GM18508 (cell line): ENCODE results near the gene USP15.

Source experiments
- ATAC-seq: cut with Tn5 transposase; IDR thresholded peaks from one replicate; pipeline ENCODE4 v1.9.1; 2021; ENCODE audit warnings: moderate number of reproducible peaks; ENCODE audit not compliant: insufficient read depth, unreplicated experiment

USP15 gene

DNA sequence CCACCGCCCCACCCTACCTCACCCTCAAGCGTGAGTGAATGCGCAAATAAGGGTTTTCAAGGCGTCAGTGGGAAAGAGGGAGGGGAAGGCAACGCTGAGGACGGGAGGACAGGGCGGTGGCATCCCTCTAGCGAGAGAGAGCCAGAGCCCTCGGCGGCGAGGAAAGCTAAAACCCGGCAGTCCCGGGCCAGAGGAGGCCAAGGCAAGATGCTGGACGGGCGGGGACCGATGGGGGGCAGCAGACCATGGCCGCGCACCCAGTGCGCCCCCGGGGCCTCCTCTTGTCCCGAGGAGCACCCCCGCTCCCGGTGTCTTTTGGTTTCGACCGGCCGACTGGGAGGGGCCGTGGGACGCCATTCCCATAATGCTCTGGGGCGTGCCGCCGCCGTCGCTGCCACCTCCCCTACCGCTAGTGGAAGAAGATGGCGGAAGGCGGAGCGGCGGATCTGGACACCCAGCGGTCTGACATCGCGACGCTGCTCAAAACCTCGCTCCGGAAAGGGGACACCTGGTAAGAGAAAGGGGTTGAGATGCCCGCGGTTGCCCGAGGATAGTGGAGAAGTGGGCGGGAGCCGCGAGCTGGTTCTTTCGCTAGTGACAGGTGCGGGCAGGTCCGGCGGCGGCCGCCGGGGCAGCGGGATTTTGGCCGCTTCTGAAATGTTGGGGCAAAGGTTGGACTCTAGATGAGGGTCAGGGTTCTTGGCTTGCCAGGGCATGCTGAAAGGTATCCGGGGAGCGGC is at the start of gene USP15:
USP15 (plus strand) TSS at position 412 of the 740 bp plus-strand sequence; CDS start at position 423, 11 bp downstream.
- peak; percentile 62 for ATAC-seq

DNA sequence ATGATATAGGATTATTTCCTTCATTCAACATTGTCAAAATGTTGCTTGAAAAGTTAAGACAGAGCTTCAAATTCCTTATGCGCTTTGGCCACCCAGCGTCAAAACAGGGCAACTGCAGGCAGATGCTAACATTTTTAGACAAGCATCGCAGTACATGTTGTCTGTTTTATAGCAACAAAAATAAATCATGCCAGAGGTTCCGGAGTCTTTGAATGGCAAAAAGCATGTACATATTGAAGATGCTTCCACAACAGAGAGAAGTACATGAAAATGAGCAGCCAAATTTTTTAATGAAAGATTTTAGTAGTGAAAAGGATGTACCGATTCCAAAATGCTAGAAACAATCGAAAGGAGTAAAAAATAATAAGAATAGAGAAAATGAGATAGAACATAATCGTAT is 49.8 kb upstream of the USP15 start:
- peak; percentile 87 for ATAC-seq

DNA sequence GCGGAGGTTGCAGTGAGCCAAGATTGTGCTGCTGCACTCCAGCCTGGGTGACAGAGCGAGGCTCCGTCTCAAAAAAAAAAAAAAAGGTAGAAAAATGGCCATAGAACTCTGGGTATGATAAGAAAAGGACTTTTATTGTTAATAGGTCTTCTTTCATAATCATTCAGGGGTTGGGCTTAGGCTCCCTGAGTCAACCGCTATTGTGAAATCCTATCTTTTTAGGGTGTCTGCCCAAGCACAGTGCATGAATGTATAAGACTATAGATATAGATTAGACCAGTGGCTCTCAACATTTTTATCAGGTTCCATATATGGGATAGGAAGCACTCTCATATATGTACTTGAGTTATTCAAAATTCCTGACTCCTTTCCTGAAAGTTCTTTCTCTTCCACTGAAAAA is 48.7 kb upstream of the USP15 start:
- no peak for ATAC-seq

DNA sequence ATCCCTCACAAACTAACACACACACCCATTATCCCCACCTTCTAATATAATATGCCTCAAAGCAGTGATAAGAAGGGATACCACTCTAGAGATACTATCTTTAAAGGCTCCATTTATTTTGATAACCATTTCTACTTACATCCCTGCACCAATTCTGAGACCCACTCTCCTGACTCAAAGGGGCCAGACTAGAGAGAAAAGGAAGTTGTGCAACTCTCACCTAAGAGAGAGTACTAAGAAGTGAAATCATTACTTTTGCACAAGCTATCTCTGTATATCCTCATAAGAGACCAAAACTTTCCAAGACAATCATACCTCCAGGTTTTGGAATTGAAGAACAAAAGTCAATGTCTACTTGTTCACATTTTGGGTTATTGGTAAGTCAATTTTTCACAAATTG is 45.4 kb upstream of the USP15 start:
- ATAC-seq = no peak

DNA sequence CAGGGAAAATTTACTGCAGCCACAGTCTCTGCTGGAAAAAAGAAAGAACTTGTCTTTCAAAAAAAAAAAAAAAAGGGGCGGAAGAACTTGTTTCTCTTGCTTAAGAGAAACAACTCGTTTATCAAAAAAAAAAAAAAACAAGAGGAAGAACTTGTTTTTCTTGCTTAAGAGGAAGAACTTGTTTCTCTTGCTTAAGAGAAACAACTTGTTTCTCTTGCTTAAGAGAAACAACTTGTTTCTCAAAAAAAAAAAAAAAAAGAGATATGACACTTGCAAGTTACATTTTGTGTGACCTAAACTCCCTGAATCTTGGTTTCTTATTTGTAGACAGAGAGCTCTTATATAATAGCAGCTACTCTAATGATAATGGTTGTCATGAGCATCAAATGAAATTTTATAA is 44.7 kb upstream of the USP15 start:
- ATAC-seq = no peak

DNA sequence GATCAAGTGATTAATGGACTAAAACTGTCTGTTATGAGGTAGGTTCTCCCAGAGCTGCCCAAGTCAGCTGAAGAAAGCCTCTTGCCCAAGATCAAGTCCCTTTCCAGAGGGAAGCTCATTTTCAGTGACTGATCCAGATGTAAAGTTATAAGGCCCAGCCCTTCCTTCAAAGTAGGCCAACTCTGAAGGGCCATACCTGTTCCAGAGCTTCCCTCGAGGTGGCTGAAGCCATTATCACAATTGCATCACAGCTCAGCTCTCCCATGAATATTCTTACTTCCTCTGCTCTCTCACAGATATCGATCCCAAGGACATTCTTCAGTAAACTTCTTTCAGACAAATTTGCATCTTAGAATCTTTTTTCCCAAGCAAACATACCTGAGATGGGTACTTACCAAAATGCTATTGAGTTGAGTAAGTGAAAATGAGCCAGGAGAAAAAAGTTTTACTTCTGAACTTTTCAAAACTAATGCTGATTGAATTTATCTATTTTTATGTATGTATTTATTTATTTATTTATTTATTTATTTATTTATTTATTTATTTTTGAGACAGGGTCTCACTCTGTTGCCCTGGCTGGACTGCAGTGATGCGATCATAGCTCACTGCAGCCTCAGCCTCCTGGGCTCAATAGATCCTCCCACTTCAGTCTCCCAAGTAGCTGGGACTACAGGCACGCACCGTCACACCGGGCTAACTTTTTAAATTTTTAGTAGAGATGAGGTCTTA is 42.6 kb upstream of the USP15 start:
- no peak for ATAC-seq

DNA sequence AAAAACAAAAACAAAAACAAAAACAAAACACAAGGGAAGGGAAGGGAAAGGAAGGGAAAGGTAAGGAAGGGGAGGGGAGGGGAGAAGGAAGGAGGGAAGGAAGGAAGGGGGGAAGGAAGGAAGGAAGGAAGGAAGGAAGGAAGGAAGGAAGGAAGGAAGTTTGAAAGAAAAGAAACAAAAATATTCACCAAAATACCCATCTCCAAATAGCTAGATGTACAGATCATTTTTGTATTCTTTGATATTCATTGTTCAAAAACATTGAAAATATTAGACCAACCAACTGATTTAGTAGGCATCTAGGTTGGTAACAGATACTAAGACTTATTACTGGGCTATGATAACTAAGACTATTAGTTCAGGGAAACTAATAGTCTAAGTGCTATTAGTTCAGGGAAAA is 39.1 kb upstream of the USP15 start:
- ATAC-seq = no peak

DNA sequence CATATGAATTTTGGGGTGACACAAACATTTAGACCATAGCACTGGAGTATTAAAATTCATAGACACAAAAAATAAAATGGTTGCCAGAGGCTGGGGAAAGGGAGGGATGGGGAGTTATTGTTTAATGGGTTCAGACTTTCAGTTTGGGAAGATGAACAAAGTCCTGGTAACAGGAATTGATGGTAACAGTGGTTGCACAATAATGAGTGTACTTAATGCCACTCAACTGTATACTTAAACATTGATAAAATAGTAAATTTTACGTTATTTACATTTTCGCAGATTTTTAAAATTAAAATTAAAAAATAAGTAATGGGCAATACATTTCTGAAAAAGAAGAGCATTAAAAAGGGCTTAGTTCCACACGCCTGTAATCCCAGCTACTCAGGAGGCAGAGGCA is 35.6 kb upstream of the USP15 start:
- no peak for ATAC-seq

DNA sequence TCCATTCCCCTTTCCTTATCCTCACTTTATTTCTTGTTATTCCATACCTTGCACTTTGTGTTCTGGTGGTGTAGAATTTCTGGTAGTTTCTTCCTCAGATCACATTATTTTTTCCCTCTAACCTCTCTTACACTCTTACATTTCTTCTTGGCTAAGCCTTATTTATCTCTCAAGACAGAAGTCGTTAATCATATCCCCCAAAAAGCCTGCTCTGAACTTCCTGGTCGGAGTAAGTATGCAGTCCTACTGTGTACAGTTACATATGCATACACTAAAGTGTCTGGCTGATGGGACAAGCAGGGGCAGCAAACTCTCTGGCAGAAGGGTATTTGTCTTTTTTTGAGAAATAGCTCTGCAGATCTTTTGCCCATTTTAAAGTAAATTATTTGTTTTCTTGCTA is 33.1 kb upstream of the USP15 start:
- ATAC-seq = no peak

DNA sequence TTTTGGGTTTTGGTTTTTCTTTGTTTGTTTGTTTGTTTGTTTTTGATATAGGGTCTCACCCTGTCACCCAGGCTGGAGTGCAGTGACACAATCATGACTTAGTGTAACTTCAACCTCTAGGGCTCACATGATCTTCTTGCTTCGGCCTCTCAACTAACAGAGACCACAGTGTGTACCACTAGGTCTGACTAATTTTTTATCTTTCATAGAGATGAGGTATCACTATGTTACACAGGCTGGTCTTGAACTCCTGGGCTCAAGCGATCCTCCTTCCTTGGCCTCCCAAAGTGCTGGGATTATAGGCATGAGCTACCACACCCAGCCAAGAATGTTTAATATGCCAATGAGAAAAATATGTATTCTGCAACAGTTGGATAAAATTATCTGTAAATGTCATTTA is 29.6 kb upstream of the USP15 start:
- no peak for ATAC-seq

DNA sequence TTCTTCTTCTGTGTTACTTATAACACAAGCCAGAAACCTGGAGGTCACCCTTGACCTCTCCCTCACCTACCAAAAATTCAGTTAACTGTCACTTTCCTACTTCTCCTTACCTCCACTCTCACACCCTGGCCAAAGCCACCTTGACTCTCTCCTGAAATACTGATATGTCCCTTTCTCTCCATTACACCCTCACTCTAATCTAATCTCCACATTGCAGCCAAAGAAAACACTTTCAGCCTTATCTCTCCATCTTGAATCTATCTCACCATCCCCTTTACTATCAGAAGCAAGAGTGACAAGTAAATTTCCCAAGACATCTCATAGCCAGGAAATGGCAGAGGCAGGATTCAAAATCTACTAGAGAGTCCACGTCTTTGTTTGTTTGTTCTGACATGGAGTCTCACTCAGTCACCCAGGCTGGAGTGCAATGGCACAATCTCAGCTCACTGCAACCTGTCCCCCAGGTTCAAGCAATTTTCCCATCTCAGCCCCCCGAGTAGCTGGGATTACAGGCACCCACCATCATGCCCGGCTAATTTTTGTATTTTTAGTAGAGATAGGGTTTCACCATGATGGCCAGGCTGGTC is 28.0 kb upstream of the USP15 start:
- ATAC-seq = no peak

DNA sequence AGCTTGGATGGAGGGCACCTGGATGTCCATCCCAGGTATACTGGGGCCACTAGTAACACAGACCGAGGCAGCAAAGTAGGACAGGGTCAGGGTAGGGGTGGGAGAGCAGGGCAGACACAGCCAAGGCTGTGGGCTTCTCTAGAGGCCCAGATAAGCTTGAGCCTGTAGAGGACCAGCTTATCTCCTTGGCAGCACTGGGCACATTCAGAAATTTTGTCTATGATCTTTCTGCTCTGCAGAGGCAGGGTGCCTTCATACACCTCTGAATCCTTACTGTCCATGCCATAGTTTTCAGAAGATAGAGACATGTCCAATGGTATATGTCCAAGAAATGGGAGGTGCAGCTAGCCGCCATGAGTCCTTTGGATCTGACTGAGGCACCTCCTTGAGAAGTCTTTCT is 26.4 kb upstream of the USP15 start:
- ATAC-seq = no peak

DNA sequence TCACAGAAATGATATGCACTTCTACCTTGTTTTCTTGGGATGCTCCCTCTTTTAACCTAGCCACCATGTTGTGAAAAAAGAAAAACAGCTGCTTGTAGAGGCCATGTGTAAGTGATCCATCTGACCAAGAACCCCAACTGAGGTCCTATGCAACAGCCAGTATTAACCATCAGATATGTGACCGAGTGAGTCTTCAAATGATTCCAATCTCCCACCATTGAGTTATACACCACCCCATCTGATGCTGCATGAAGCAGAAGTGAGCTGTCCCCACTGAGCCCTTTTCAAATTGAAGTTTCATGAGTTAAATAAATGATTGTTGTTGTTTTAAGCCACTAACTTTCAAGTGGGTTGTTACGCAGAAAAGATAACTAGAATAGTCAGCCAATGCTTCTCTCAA is 20.6 kb upstream of the USP15 start:
- no peak for ATAC-seq

DNA sequence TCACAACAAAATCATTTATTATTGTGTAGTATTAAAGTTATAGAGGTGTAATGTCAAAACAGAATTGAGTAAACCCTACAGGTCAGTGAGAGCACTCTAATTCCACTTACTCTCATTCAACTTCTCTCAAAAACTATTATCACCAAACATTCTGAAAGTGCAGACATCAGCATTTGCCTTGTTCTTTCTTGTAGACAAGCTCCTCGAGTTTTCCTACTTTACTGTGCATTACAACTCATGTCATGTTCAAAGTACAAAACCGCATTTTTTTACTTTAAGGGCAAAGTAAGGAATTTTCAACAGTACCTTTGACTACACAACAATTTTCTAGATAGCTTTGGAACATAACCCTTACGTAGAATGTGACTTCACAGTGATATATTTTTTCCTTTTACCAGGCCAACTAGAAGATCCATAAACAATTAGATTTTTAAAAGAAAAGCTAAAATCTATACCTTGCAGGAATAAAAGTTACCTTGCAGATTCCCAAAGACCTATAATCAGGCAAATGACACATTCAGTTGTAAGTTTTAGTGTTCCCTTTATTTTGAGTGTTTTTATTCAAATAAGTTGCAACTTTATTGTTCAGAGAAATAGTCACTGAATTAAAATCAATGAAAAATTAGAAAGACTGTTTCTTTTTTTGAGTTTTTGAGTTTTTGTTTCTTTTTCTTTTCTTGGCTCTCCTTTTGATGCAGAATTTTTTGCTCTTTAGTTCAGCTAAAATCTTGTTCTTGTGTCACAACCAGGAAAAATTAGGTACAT is 12.7 kb upstream of the USP15 start:
- ATAC-seq = no peak

DNA sequence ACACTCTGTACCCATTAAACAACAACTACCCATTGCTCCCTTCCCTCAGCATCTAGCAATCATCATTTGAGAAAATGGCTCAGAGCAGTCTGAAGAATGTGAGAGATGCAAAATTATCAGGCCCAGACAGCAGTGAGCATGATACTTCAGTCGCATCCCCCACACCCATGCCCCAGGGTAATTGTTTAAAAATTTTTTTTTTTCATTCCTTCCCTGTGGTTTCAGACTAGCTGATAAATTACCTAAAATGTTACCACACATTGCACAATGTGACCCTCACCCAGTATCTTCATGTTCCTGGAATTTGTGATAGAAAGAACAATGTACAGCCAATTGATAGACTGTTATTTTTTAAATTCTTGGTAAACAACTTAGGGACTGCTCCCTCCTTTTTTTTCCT is 11.3 kb upstream of the USP15 start:
- ATAC-seq = no peak

DNA sequence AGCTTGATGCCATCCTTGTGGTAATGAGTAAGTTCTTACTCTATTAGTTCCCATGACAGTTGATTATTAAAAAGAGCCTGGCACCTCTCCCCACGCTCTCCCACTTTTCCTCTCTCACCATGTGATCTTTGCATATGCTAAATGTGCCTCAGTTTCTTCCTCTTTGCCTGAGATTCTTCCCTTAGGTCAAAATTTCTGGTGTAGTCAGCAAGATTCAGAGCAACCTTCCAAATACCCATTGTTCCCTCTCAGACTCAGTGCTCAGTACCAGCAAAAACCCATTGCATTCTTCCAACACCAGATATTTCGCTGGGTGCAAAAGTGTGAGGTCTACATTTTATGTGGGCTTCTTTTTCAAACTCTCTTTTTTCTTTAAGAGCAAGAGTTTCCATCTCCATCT is 10.8 kb upstream of the USP15 start:
- no peak for ATAC-seq

DNA sequence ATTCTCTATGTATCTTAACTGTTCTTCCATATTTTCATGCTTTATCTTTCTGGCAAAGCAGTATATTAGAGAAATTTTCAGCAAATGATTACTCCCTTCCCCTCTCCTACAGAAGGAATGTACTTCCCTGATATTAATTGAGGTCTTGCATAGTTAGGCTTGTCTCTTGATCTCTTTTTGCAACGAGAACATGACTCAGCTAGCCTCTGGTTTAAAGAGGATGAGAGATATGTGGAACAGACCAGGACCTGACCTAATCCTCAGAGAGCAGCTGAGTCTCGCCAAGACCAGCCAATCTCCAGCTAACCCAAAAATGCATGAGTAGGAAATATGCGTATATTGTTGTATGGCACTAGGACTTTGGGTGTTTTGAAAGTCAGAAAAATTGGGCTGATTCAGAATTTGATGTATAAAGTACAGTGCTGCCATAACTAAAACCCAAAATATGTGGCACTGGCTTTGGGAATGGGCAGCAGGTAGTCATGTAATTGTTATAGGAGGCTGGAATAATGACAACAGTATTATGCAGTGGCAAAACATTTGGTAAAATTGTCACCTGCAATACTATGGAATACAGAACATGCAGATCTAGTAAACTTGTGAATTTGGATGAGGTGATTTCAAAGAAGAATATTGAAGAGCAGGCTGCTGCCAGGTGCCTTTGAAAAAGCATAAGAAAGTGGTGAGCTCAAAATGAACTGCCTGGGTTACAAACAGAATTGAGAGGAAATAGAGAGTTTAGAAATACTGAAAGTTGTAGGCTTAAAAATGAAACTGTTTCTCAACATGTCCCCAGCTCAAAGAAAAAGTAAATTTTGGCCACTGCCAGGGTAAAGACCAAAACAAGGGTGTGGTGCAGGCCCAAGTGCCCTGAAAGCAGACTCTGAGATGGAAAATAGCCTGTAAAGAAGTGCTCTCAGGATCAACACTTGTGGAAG is 9.3 kb upstream of the USP15 start:
- peak; percentile 85 for ATAC-seq

DNA sequence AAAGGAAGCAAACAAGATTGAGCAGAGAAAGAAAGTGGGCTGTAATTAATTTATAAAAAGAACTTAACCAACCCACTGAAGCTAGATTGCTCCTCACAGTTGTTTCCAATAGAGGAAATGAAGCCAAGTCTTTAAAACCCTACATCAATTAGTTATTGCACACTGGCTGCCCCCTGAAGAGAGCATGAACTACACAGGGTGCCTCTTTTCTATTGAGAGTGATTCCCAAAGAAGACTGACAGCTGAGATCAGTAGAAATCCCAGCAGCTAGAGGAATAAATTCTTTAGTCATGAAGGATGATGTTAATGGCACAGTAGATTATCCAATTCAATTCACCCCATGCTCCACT is 8.6 kb upstream of the USP15 start:
- ATAC-seq = no peak

DNA sequence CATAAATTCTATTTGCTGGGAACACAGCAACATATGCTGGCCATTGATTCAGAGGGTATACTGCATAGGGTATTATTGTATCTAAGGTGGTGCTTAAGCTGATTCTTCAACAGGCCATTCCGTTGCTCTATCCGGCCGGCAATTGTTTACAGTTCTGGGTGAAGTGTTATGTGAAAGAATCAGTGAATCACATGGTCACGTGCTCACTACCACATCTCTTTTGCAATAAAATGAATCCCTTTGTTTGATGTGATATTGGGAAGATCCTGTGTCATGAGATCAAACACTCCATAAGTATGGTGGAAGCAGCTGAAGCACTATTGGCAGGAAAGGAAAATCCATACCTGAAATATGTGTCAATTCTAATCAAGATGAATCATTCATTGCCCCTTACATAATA is 7.6 kb upstream of the USP15 start:
- ATAC-seq = no peak

DNA sequence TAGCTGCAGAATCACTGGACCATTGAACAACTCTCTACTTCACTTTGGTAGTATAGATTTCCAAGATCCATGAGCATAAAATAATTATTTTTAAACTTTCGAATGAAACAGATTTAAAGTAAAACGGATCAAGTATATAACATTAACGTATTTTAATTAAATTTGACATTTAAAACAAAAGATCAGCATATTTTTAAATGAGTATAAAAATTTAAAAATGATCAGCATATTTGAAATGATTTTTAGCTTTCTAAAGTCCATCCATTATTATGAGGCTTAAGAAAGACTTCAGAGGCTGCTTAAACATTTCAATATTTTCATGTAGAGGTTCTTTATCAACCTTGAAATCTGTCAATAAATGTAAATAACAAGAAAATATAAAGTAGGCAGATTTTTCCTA is 5.2 kb upstream of the USP15 start:
- ATAC-seq = no peak
